ENCODE results near the gene DEGS1. TPM values are rescaled to one million over a fixed set of nuclear protein-coding genes. Genes with fewer than 3 reads are reported as not detected.

DEGS1 gene
- total and polyA plus RNA-seq, 10 of the 15 experiments (the other 5 are each of a cell fraction or from before 2014, with no cell fraction given) = 16.5 to 133 (median 46.0) TPM

DNA sequence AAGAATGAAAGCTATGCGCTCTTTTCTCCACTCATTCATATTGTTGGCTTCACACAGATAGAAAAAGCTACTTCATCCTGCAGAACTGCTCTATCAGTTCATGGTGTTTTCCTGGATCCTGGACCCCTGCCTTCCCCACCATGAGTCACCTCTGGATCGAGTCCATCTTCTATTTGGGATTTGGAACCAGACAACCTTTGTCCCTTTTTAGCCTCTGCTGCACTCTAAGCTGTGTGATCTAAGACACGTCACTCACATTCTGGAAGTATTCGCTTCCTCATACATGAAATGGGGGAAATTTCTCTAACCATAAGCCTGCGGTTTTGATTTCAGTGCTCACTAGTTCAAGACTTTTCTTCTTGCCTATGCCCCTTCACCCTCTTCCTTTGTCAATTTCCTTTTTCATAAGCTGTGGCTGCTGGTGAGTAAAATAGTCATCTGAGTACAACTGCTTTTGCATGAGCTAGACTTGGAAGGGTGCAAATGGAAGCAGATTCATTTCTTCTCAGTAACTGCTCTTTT lies 14.1 kb upstream of the DEGS1 start (continued):
- TF ChIP-seq IKZF2 (IDR thresholded peaks at IDR 0.05) (peak; percentile 95), BHLHE40 (IDR thresholded peaks at IDR 0.05; ENCODE audit: borderline replicate concordance in 1 of 2, low read depth in 2 of 2, low read length in 1 of 2) (peak; percentile 25 to 39; a peak in 2 of 4 replicates), BCL3 (IDR thresholded peaks at IDR 0.05; ENCODE audit: borderline replicate concordance, insufficient read depth, low read depth, low read length, poor library complexity, severe bottlenecking) (no peak), TAF1 (IDR thresholded peaks at IDR 0.05; ENCODE audit: borderline replicate concordance, low read depth, low read length) (no peak), RAD21 (IDR thresholded peaks at IDR 0.05; ENCODE audit: insufficient read depth, low read depth, low read length) (no peak), ZNF217 (IDR thresholded peaks at IDR 0.05) (no peak), ZZZ3 (IDR thresholded peaks at IDR 0.05; ENCODE audit: control insufficient read depth, insufficient read length, low read depth) (no peak), NFYA (IDR thresholded peaks at IDR 0.05; ENCODE audit: borderline replicate concordance, low read depth, low read length) (no peak), CBX5 (IDR thresholded peaks at IDR 0.05; ENCODE audit: low read depth) (no peak), POU2F2 (IDR thresholded peaks at IDR 0.05; ENCODE audit: borderline replicate concordance, low read depth, low read length) (0 out of 3 replicates have a peak, but pooled peaks have one; percentile 28), MEF2B (IDR thresholded peaks at IDR 0.05; ENCODE audit: partially characterized antibody, poor library complexity, severe bottlenecking) (peak; percentile 16), ZNF622 (IDR thresholded peaks at IDR 0.05) (no peak), CBX3 (IDR thresholded peaks at IDR 0.05; ENCODE audit: borderline replicate concordance, low read depth) (no peak)
- TF ChIP-seq, protein P1, sequence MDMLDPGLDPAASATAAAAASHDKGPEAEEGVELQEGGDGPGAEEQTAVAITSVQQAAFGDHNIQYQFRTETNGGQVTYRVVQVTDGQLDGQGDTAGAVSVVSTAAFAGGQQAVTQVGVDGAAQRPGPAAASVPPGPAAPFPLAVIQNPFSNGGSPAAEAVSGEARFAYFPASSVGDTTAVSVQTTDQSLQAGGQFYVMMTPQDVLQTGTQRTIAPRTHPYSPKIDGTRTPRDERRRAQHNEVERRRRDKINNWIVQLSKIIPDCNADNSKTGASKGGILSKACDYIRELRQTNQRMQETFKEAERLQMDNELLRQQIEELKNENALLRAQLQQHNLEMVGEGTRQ (IDR thresholded peaks at IDR 0.05; ENCODE audit: borderline replicate concordance, low read depth, low read length) = no peak
- TF ChIP-seq, protein P2, sequence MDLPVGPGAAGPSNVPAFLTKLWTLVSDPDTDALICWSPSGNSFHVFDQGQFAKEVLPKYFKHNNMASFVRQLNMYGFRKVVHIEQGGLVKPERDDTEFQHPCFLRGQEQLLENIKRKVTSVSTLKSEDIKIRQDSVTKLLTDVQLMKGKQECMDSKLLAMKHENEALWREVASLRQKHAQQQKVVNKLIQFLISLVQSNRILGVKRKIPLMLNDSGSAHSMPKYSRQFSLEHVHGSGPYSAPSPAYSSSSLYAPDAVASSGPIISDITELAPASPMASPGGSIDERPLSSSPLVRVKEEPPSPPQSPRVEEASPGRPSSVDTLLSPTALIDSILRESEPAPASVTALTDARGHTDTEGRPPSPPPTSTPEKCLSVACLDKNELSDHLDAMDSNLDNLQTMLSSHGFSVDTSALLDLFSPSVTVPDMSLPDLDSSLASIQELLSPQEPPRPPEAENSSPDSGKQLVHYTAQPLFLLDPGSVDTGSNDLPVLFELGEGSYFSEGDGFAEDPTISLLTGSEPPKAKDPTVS (IDR thresholded peaks at IDR 0.05; ENCODE audit: low read depth, low read length) = no peak
- TF ChIP-seq, protein P3, sequence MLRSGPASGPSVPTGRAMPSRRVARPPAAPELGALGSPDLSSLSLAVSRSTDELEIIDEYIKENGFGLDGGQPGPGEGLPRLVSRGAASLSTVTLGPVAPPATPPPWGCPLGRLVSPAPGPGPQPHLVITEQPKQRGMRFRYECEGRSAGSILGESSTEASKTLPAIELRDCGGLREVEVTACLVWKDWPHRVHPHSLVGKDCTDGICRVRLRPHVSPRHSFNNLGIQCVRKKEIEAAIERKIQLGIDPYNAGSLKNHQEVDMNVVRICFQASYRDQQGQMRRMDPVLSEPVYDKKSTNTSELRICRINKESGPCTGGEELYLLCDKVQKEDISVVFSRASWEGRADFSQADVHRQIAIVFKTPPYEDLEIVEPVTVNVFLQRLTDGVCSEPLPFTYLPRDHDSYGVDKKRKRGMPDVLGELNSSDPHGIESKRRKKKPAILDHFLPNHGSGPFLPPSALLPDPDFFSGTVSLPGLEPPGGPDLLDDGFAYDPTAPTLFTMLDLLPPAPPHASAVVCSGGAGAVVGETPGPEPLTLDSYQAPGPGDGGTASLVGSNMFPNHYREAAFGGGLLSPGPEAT (IDR thresholded peaks at IDR 0.05; ENCODE audit: low read depth) = peak; percentile 85
- TF ChIP-seq, protein P4, sequence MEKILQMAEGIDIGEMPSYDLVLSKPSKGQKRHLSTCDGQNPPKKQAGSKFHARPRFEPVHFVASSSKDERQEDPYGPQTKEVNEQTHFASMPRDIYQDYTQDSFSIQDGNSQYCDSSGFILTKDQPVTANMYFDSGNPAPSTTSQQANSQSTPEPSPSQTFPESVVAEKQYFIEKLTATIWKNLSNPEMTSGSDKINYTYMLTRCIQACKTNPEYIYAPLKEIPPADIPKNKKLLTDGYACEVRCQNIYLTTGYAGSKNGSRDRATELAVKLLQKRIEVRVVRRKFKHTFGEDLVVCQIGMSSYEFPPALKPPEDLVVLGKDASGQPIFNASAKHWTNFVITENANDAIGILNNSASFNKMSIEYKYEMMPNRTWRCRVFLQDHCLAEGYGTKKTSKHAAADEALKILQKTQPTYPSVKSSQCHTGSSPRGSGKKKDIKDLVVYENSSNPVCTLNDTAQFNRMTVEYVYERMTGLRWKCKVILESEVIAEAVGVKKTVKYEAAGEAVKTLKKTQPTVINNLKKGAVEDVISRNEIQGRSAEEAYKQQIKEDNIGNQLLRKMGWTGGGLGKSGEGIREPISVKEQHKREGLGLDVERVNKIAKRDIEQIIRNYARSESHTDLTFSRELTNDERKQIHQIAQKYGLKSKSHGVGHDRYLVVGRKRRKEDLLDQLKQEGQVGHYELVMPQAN (conservative IDR thresholded peaks at IDR 0.05) = no peak
- TF ChIP-seq, protein P5, sequence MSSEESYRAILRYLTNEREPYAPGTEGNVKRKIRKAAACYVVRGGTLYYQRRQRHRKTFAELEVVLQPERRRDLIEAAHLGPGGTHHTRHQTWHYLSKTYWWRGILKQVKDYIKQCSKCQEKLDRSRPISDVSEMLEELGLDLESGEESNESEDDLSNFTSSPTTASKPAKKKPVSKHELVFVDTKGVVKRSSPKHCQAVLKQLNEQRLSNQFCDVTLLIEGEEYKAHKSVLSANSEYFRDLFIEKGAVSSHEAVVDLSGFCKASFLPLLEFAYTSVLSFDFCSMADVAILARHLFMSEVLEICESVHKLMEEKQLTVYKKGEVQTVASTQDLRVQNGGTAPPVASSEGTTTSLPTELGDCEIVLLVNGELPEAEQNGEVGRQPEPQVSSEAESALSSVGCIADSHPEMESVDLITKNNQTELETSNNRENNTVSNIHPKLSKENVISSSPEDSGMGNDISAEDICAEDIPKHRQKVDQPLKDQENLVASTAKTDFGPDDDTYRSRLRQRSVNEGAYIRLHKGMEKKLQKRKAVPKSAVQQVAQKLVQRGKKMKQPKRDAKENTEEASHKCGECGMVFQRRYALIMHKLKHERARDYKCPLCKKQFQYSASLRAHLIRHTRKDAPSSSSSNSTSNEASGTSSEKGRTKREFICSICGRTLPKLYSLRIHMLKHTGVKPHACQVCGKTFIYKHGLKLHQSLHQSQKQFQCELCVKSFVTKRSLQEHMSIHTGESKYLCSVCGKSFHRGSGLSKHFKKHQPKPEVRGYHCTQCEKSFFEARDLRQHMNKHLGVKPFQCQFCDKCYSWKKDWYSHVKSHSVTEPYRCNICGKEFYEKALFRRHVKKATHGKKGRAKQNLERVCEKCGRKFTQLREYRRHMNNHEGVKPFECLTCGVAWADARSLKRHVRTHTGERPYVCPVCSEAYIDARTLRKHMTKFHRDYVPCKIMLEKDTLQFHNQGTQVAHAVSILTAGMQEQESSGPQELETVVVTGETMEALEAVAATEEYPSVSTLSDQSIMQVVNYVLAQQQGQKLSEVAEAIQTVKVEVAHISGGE (CRISPR knock-in tag; IDR thresholded peaks at IDR 0.05) = no peak
